DMS114 treated with DMSO at 0.1 percent for 48 hours (cell line): ENCODE data around the gene IFITM5.
"Not testable (repeated sequence)": the region's sequence is repeated elsewhere in the genome, so short reads cannot be mapped to it uniquely, and the experiment has no call there.

ENCODE experiments used
- DNase-seq: peaks from one replicate; lab custom pipeline; 2025; ENCODE audit not compliant: unreplicated experiment; lab: John Stamatoyannopoulos, UW

The IFITM5 gene

GRCh38 chr11:328012-328411, 28.7 kb upstream of the IFITM5 start:
- DNase-seq = no peak

- DNase-seq = no peak
Measured at GRCh38 chr11:327581-327923, 28.2 kb upstream of the IFITM5 start.

GRCh38 chr11:326842-327580, 27.7 kb upstream of the IFITM5 start:
- DNase-seq = no peak

GRCh38 chr11:326592-326841, 27.2 kb upstream of the IFITM5 start:
- DNase-seq = no peak

- DNase-seq = no peak
Measured at GRCh38 chr11:325796-326591, 26.7 kb upstream of the IFITM5 start.

GRCh38 chr11:324593-325517, 25.5 kb upstream of the IFITM5 start:
- not testable (repeated sequence) for DNase-seq

- no peak for DNase-seq
Measured at GRCh38 chr11:324156-324555, 24.8 kb upstream of the IFITM5 start.

- DNase-seq = not testable (repeated sequence)
Measured at GRCh38 chr11:319888-320273, 20.6 kb upstream of the IFITM5 start.

GRCh38 chr11:319121-319887, 20.0 kb upstream of the IFITM5 start:
- not testable (repeated sequence) for DNase-seq

GRCh38 chr11:318405-319120, 19.2 kb upstream of the IFITM5 start:
- not testable (repeated sequence) for DNase-seq

- DNase-seq = not testable (repeated sequence)
Measured at GRCh38 chr11:317668-318404, 18.5 kb upstream of the IFITM5 start.

GRCh38 chr11:316891-317301, 17.6 kb upstream of the IFITM5 start:
- no peak for DNase-seq

GRCh38 chr11:316031-316701, 16.8 kb upstream of the IFITM5 start:
- DNase-seq = no peak

- no peak for DNase-seq
Measured at GRCh38 chr11:315516-315994, 16.2 kb upstream of the IFITM5 start.

GRCh38 chr11:315051-315481, 15.7 kb upstream of the IFITM5 start:
- no peak for DNase-seq

- not testable (repeated sequence) for DNase-seq
Measured at GRCh38 chr11:314554-314875, 15.2 kb upstream of the IFITM5 start.

- DNase-seq = no peak
Measured at GRCh38 chr11:313787-314553, 14.6 kb upstream of the IFITM5 start, which contains the start of gene IFITM1. Gene IFITM1, plus strand, starts transcription at chr11:314040. Its CDS starts 131 bp downstream, at chr11:314171.

- no peak for DNase-seq
Measured at GRCh38 chr11:313304-313786, 14.0 kb upstream of the IFITM5 start.
